ENCODE measurements around the gene IL6R.
"Not testable (repeated sequence)": the region's sequence is repeated elsewhere in the genome, so short reads cannot be mapped to it uniquely, and the experiment has no call there.

IL6R gene

GRCh38 chr1:154371436-154371835 lies 33.7 kb upstream of the IL6R start:
- ATAC-seq (ENCODE audit: low read depth) (no peak), DNase-seq (ENCODE audit: low spot score) (peak; percentile 3)
- Histone ChIP-seq H3K4me3 (ENCODE audit: severe bottlenecking) (no peak overlapping the region), H3K27ac (ENCODE audit: poor library complexity, severe bottlenecking) (no peak overlapping the region), H3K27me3 (ENCODE audit: insufficient read depth, poor library complexity, severe bottlenecking) (no peaks in the 10 kb centered on the region), H3K36me3 (ENCODE audit: low read depth) (no peaks in the 10 kb centered on the region), H3K9me3 (ENCODE audit: severe bottlenecking) (no peaks in the 10 kb centered on the region), H3K4me1 (ENCODE audit: insufficient read depth, poor library complexity, severe bottlenecking) (no peaks in the 10 kb centered on the region)
- TF ChIP-seq CTCF (IDR thresholded peaks at IDR 0.05; ENCODE audit: poor library complexity, severe bottlenecking), result no peak

DNA sequence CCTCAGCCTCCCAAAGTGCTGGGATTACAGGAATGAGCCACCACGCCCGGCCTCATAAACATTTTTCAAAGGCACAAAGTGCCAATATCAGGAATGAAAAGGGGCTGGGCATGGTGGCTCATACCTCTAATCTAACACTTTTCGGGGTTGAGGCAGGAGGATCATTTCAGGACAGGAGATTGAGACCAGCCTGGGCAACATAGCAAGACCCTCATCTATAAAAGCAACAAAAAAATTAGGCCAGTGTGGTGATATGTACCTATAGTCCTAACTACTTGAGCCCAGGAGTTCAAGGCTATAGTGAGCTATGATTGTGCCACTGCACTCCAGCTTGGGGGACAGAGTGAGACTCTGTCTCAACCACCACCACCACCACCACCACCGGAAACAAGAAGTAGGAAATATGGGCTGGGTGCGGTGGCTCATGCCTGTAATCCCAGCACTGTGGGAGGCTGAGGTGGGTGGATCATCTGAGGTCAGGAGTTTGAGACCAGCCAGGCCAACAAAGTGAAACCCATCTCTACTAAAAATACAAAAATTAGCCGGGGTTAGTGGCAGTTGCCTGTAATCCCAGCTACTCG lies 31.3 kb upstream of the IL6R start:
- peak; percentile 15 for DNase-seq (ENCODE audit: low spot score)
- H3K36me3 ChIP-seq (ENCODE audit: low read depth); H3K4me3 ChIP-seq (ENCODE audit: severe bottlenecking); H3K27me3 ChIP-seq (ENCODE audit: insufficient read depth, poor library complexity, severe bottlenecking); H3K9me3 ChIP-seq (ENCODE audit: severe bottlenecking); ATAC-seq (ENCODE audit: low read depth); H3K4me1 ChIP-seq (ENCODE audit: insufficient read depth, poor library complexity, severe bottlenecking); H3K27ac ChIP-seq (ENCODE audit: poor library complexity, severe bottlenecking): not testable (repeated sequence)

DNA sequence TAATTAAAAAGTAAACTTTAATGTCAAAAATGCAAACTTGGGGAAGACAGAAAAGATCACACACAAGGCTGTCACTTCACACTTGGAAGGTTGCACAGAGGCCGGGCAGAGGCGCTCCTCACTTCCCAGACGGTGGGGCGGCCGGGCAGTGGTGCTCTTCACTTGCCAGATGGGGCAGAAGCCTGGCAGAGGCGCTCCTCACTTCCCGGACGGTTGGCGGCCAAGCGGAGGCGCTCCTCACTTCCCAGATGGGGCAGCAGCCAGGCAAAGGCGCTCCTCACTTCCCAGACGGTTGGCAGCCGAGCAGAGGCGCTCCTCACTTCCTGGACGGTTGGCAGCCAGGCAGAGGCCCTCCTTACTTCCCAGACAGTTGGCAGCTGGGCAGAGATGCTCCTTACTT lies 25.8 kb upstream of the IL6R start:
- DNase-seq (ENCODE audit: low spot score), result no peak
- H3K27me3 ChIP-seq (ENCODE audit: insufficient read depth, poor library complexity, severe bottlenecking), result no peaks in the 10 kb centered on the region
- ATAC-seq (ENCODE audit: low read depth), result no peak
- H3K4me3 ChIP-seq (ENCODE audit: severe bottlenecking), result no peak overlapping the region
- H3K36me3 ChIP-seq (ENCODE audit: low read depth), result no peaks in the 10 kb centered on the region
- no peak for TF ChIP-seq CTCF (IDR thresholded peaks at IDR 0.05; ENCODE audit: poor library complexity, severe bottlenecking)
- no peaks in the 10 kb centered on the region for H3K4me1 ChIP-seq (ENCODE audit: insufficient read depth, poor library complexity, severe bottlenecking)
- H3K27ac ChIP-seq (ENCODE audit: poor library complexity, severe bottlenecking), result no peak overlapping the region
- H3K9me3 ChIP-seq (ENCODE audit: severe bottlenecking), result no peaks in the 10 kb centered on the region

DNA sequence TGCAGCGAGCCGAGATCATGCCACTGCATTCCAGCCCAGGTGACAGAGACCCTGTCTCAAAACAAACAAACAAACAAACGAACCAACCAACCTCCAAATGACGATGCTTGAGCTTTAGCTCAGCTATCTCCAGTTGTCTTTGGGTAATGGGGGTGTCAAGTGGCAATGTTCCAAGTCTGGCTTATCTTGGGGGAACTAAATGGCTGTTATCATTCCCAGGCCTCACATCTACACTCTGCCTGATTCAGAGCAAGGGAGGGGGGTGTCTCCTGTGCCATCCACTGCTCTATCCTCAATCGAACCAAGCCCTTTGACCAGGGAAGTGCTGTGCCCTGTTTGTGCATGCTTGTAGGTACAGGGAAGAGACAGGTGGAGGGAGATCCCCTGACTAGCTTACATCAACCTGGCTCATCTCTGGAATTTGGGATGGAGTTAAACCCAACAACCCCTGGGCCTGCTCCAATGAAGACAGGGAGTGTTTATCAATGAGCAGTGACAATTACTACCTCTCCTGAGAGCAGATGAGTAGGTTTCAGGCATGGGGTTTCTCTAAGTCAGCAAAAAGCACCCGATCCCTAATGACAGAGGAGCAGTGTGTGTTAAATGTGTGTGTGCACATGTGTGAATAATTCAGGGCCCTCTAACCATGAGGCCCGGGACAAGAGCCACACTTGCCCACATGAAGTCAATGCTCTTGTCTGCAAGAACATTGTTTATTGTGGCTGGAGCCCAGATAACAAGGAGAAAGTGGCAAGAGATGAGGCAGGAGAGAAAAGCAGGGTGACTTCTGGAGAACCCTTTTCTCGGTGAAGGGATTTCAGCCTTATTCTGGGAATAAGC lies 20.3 kb upstream of the IL6R start:
- ATAC-seq (ENCODE audit: low read depth) (no peak), DNase-seq (ENCODE audit: low spot score) (no peak)
- Histone ChIP-seq H3K9me3 (ENCODE audit: severe bottlenecking) (no peaks in the 10 kb centered on the region), H3K4me1 (ENCODE audit: insufficient read depth, poor library complexity, severe bottlenecking) (no peaks in the 10 kb centered on the region), H3K27ac (ENCODE audit: poor library complexity, severe bottlenecking) (no peak overlapping the region), H3K4me3 (ENCODE audit: severe bottlenecking) (no peak overlapping the region), H3K36me3 (ENCODE audit: low read depth) (no peaks in the 10 kb centered on the region), H3K27me3 (ENCODE audit: insufficient read depth, poor library complexity, severe bottlenecking) (no peaks in the 10 kb centered on the region)
- TF ChIP-seq CTCF (IDR thresholded peaks at IDR 0.05; ENCODE audit: poor library complexity, severe bottlenecking), result no peak

DNA sequence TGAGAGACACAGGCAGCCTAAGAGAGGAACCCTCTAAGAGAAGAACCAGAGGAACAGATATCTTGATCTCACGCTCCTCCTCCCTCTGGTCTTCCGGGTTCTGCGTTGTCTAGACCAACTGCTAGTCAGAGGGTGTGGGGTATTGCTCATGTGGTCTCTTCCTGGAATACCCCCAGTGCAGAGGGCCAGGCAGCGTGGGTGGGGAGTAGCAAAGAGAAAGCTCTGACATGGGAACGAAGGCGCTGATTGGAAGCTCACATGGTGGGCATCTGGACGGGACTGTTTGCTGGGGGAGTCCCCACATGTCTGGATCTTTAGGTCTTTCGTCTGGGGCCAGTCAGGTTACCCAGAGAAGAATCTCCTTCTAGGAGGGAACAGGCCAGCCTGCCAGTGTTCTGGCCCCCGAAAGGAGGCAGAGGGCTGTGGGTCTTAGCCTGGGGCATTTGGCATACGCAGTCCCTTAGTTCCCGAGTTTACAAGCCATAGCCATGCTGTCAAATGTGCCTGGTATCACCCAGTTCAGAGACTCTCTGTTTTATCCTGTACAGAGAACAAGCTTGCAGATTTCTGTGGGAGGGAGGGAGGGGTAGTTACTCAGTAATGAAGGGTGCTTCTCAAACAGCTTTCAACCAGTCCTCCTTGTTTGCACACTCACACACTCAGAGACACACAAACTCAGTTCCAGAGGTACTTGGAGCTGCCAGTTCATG lies 18.3 kb upstream of the IL6R start:
- no peaks in the 10 kb centered on the region for H3K9me3 ChIP-seq (ENCODE audit: severe bottlenecking)
- H3K4me3 ChIP-seq (ENCODE audit: severe bottlenecking), result no peak overlapping the region
- ATAC-seq (ENCODE audit: low read depth) (no peak), DNase-seq (ENCODE audit: low spot score) (no peak)
- peaks cover 5% of the 10 kb centered on the region for H3K4me1 ChIP-seq (ENCODE audit: insufficient read depth, poor library complexity, severe bottlenecking)
- no peak for TF ChIP-seq CTCF (IDR thresholded peaks at IDR 0.05; ENCODE audit: poor library complexity, severe bottlenecking)
- H3K36me3 ChIP-seq (ENCODE audit: low read depth), result no peaks in the 10 kb centered on the region
- no peak overlapping the region for H3K27ac ChIP-seq (ENCODE audit: poor library complexity, severe bottlenecking)
- H3K27me3 ChIP-seq (ENCODE audit: insufficient read depth, poor library complexity, severe bottlenecking), result no peaks in the 10 kb centered on the region

Data from RWPE2 (cell line).